ENCODE data around the gene SEMA3B. TPM values are rescaled to one million over a fixed set of nuclear protein-coding genes. Genes with fewer than 3 reads are reported as not detected.

The SEMA3B gene
- total RNA-seq, 2 experiments from 2014 or later = 1.9 to 2.0 TPM

GRCh38 chr3:50269460-50269859 lies 513 bp downstream of the SEMA3B start:
- POLR2A ChIA-PET = no interaction called here
- Histone ChIP-seq H3K4me3 (ENCODE audit: low read length) (no peak overlapping the region), H3K9me3 (ENCODE audit: control insufficient read depth in 1 of 2, insufficient read depth in 1 of 2, low read length in 2 of 2) (peaks cover 0 to 5% of the 10 kb centered on the region in 2 experiments), H3K27ac (ENCODE audit: low read depth in 1 of 2, low read length in 2 of 2) (no peak overlapping the region), H3K36me3 (ENCODE audit: insufficient read depth, low read length) (no peaks in the 10 kb centered on the region), H3K4me1 (ENCODE audit: insufficient read depth, low read length) (peaks cover 18% of the 10 kb centered on the region), H3K27me3 (ENCODE audit: control insufficient read depth in 1 of 2, insufficient read depth in 2 of 2, low read length in 2 of 2) (peaks cover 13 to 23% of the 10 kb centered on the region in 2 experiments)
- ATAC-seq (ENCODE audit: poor library complexity) (no peak), DNase-seq (no peak)
- intact Hi-C loops (cut with DNase I, micrococcal nuclease) = no loop called here
- no peak overlapping the region for H3K4me3 Mint-ChIP-seq
- H3K27me3 Mint-ChIP-seq = peaks cover 27% of the 10 kb centered on the region
- CTCF ChIA-PET = no interaction called here
- TF ChIP-seq CTCF (IDR thresholded peaks at IDR 0.05) = no peak
- no peak overlapping the region for H3K27ac Mint-ChIP-seq
- no peaks in the 10 kb centered on the region for H3K9me3 Mint-ChIP-seq
- H3K4me1 Mint-ChIP-seq (ENCODE audit: low read depth) = peaks cover 17% of the 10 kb centered on the region
- no peaks in the 10 kb centered on the region for H3K36me3 Mint-ChIP-seq (ENCODE audit: low read depth)

- Histone ChIP-seq H3K27me3 (ENCODE audit: control insufficient read depth in 1 of 2, insufficient read depth in 2 of 2, low read length in 2 of 2) (peaks cover 19 to 28% of the 10 kb centered on the region in 2 experiments), H3K4me3 (ENCODE audit: low read length) (no peak overlapping the region), H3K4me1 (ENCODE audit: insufficient read depth, low read length) (peaks cover 24% of the 10 kb centered on the region), H3K9me3 (ENCODE audit: control insufficient read depth in 1 of 2, insufficient read depth in 1 of 2, low read length in 2 of 2) (peaks cover 0 to 6% of the 10 kb centered on the region in 2 experiments), H3K27ac (ENCODE audit: low read depth in 1 of 2, low read length in 2 of 2) (no peak overlapping the region), H3K36me3 (ENCODE audit: insufficient read depth, low read length) (no peaks in the 10 kb centered on the region)
- no peaks in the 10 kb centered on the region for H3K36me3 Mint-ChIP-seq (ENCODE audit: low read depth)
- H3K27ac Mint-ChIP-seq = no peak overlapping the region
- TF ChIP-seq CTCF (IDR thresholded peaks at IDR 0.05) = no peak
- ChIA-PET POLR2A (no interaction called here), CTCF (interaction anchor here (0.6 kb wide), 1 partner anchor 253 kb away, joined by 5 read pairs; no protein-coding TSS in a partner anchor)
- intact Hi-C loops (cut with DNase I, micrococcal nuclease) = loop anchor here in 1 of 2 experiments (10.0 kb wide), 1 partner anchor 275 kb away; no protein-coding TSS in a partner anchor
- no peak for ATAC-seq (ENCODE audit: poor library complexity)
- H3K4me1 Mint-ChIP-seq (ENCODE audit: low read depth) = peaks cover 18% of the 10 kb centered on the region
- H3K27me3 Mint-ChIP-seq = peaks cover 32% of the 10 kb centered on the region
- no peak for DNase-seq
- no peak overlapping the region for H3K4me3 Mint-ChIP-seq
- H3K9me3 Mint-ChIP-seq = no peaks in the 10 kb centered on the region
These were observed 1.0 kb downstream of the SEMA3B start for GRCh38 chr3:50269977-50270413.

- Mint-ChIP-seq H3K4me1 (ENCODE audit: low read depth) (peaks cover 25% of the 10 kb centered on the region), H3K27ac (no peak overlapping the region), H3K36me3 (ENCODE audit: low read depth) (no peaks in the 10 kb centered on the region), H3K27me3 (peaks cover 38% of the 10 kb centered on the region), H3K4me3 (no peak overlapping the region), H3K9me3 (no peaks in the 10 kb centered on the region)
- H3K4me3 ChIP-seq (ENCODE audit: low read length) = no peak overlapping the region
- ATAC-seq (ENCODE audit: poor library complexity) (no peak), DNase-seq (no peak)
- no peaks in the 10 kb centered on the region for H3K36me3 ChIP-seq (ENCODE audit: insufficient read depth, low read length)
- H3K27me3 ChIP-seq (ENCODE audit: control insufficient read depth in 1 of 2, insufficient read depth in 2 of 2, low read length in 2 of 2) = peaks cover 25 to 35% of the 10 kb centered on the region in 2 experiments
- H3K27ac ChIP-seq (ENCODE audit: low read depth in 1 of 2, low read length in 2 of 2) = no peak overlapping the region
- no peak for TF ChIP-seq CTCF (IDR thresholded peaks at IDR 0.05)
- ChIA-PET CTCF (interaction anchor here (0.6 to 1.3 kb wide), 2 partner anchors 24 to 252 kb away, joined by 4 to 5 read pairs; no protein-coding TSS in a partner anchor), POLR2A (no interaction called here)
- intact Hi-C loops (cut with DNase I, micrococcal nuclease) = loop anchor here in 1 of 2 experiments (10.0 kb wide), 1 partner anchor 274 kb away; no protein-coding TSS in a partner anchor
- peaks cover 0 to 10% of the 10 kb centered on the region in 2 experiments for H3K9me3 ChIP-seq (ENCODE audit: control insufficient read depth in 1 of 2, insufficient read depth in 1 of 2, low read length in 2 of 2)
- H3K4me1 ChIP-seq (ENCODE audit: insufficient read depth, low read length) = peaks cover 30% of the 10 kb centered on the region
These were observed 1.7 kb downstream of the SEMA3B start for GRCh38 chr3:50270422-50271224.
